Pons (tissue), 1 donor: ENCODE data around the gene SORCS2.

Experiments used
- DNase-seq: peaks from one replicate; pipeline ENCODE4 v3.0.0-alpha.2; 2016; ENCODE audit warnings: low spot score

Gene SORCS2

GRCh38 chr4:7375427-7375826, 183.1 kb downstream of the SORCS2 start:
- peak; percentile 70 for DNase-seq

DNA sequence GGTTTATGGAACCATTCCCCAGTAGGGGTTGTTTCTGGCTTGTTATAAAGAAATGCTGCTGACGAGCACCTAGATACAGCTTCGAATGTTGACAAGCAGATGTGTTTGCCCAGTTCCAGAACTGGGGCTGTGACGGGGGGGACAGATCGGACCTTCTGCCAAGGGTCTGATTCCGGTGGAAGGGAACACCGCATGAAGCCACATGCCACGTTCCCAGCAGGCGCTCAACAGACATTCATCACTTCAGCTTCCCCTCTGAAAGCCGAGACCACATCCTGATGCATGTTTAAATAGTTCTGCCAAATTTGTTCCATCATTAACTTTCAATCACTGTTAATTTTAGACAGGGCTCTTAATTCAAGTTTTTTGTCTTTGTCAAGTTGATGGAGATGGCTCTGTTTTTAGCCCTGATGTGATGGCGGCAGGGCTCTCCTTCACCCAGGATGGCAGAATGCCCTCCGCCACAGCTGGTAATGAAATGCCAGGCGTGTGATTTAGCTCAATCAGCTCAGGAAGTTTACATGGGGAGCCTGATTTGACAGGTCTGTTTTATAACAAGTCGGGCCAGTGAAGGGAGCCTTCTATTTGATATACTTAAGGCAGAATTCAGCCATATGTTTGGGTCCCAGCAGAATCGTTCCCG, 185.0 kb downstream of the SORCS2 start:
- no peak for DNase-seq

DNA sequence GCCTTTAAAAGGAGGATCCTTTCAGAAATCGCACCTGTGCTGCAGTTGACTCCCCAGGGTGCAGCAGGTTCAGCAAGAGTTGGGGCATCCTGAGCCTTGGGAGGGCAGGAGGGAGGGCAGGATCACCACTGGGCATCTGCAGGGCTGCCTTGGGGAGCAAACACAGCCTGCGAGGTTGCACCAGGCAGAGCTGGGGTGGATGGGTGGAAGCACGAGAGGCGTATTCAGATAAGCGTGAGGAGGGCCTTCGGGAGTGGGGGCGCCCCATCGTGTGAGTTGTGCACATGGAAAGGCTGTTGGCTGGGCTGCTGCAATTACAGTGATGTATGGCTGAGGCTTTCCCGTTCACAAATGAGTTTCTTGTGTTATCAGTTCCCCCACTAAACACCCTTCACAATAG, 186.8 kb downstream of the SORCS2 start:
- no peak for DNase-seq

DNA sequence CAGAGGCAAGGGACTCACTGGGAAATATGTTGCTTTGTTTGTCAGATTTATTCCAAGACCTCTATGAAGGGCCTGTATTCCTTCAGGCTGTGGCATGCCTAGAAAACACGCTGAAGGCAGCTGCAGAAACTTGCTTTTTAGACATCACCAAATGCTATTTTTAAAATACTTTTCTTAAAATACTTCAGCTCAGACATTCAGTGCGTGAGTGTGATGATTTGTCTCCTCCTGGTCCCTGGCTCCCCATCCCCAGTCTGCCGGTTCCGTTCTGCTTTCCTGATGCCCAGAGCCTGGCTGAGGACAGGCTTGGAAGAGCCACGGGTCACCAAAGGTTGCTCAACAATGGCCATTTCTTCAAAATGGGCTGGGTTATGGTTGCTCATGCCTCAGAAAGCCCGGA, 187.4 kb downstream of the SORCS2 start:
- DNase-seq, result no peak

GRCh38 chr4:7381221-7381889, 189.0 kb downstream of the SORCS2 start:
- no peak for DNase-seq

DNA sequence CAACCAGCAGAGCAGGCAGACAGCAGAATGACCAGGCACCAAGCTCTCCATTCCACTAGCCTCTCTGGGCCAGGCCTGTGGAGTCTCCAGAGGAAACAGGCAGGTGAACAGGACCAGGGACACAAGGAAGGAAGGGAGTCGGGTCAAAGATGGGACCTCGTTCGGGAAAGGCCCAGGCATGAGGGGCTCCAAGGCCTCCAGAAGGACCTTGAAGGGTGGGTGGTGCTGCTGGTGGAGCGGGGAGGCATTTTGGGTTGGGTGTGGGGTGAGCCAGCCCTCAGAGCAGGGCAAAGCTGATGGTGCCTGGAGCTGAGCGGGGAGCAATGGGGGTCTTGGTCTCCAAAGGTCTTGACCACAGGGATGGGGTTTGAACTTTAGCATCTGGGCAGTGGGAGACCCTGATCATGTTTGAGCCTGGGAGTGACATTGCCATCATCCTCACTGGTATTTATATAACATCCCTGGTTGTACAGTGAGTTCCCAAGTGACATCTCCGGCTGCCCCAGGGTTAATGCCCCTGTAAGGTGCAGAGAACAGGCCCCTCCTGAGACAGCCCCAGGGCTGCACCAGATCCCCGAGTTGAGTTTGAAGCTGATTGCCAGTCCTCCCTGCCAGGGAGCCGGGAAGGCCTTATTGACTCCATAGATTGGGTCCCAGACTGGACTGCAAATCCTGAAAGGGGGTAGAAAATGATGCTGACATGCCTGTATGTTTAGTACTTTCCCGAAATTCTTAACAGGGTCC, 189.7 kb downstream of the SORCS2 start:
- DNase-seq, result no peak

DNA sequence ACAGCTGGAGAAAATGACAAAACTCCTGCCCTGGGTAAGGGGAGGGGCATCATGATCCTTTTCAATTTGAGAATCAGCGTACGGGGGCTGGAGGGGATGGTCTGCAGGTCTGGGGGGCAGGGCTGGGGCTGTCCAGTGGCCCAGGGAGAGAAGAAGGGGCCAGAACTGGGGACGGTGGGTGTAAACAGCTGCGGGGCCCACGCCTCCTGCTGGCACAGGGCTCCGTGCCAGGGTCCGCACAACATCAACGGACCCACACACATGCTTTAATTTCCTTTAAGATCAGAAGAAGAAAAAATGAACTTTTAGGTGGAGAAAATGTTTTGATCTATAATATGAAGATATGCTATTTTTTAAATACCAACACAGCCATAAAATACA, 190.3 kb downstream of the SORCS2 start:
- no peak for DNase-seq

GRCh38 chr4:7383266-7383665, 190.9 kb downstream of the SORCS2 start:
- no peak for DNase-seq

GRCh38 chr4:7384003-7384928, 191.9 kb downstream of the SORCS2 start:
- no peak for DNase-seq

DNA sequence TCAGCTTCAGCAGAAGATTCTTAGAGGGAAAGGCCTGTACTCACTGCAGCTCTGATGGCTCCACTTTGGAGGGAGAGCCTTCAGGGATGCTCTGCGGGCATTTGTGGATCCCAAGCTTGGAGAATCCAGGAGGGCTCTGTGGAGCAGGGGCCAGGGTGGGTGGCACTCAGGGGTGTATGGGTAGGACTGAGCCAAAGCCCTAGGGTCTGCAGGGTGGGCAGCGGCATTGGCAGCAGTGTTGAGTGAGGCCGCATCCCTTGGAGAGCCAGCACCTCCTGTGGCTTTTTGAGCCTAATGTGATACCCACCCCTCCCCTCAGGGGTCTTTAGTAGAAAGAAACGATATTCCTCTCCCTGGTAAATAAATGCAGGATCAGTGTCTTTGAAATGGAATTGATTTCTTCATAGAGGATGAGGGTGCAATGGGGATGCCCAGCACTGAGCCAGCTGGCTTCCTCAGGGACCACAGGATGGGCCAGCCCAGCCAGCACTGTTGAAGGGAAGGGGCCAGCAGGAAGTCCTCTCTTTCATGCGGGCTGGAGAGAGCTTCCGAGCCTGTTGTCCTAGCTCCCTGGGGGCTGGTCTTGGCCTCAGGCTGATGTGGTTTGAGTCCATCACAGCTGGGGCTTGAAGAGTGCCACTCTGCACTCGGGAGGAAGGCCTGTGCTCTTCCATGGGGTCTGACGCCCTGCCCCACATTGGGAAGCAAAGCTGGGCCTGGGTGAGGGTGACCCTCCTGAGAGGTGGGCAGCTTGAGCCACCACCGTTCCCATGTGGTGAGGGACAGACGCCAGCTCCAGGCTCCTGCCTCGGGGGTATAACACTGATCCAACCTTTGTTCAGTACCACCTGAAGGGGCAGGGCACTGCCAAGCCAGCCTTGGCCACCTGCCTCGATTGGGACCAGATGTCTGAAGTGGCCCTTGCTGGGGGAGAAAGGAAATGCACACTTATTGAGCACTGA, 192.9 kb downstream of the SORCS2 start:
- no peak for DNase-seq

DNA sequence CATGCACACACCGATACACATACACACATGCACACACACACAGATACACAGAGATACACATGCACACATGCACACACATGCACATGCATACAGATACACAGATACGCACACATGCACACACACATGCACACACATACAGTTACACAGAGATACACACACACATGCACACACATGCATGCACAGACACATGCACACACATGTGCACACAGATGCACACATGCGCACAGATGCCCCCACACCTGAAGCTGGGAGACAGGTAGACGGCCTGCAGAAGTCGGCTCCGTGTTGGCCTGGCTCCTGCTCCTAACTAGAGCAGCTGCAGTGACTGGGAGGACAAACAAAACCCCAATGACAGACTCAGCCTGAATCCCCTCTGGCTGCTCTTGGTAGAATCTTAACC, 195.6 kb downstream of the SORCS2 start:
- DNase-seq, result no peak

GRCh38 chr4:7388627-7389026, 196.3 kb downstream of the SORCS2 start:
- no peak for DNase-seq

- DNase-seq, result no peak
Measured at GRCh38 chr4:7389101-7389701, 196.9 kb downstream of the SORCS2 start.

DNA sequence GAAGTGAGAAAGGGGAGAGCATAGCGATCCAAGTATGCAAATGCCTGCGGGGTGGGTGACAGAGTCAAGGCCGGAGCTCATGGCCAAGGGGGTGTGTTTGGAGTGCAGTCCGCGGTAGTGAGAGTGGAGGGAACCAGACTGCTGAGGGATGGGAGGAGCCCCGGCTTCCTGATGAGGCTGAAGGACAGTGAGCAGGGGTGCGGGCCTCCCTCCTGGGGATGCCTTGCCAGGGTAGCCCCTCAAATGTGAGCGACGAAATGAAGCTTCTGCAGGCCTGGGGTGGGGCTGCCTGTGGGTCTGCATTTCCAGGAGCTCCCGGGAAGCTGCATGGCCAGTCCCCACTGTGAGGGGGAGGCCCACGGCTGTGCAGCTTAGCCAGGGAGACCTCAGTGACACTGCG, 197.4 kb downstream of the SORCS2 start:
- no peak for DNase-seq

GRCh38 chr4:7390336-7390735, 198.0 kb downstream of the SORCS2 start:
- no peak for DNase-seq

- no peak for DNase-seq
Measured at GRCh38 chr4:7390906-7391636, 198.7 kb downstream of the SORCS2 start.

- DNase-seq, result no peak
Measured at GRCh38 chr4:7391637-7392437, 199.5 kb downstream of the SORCS2 start.

DNA sequence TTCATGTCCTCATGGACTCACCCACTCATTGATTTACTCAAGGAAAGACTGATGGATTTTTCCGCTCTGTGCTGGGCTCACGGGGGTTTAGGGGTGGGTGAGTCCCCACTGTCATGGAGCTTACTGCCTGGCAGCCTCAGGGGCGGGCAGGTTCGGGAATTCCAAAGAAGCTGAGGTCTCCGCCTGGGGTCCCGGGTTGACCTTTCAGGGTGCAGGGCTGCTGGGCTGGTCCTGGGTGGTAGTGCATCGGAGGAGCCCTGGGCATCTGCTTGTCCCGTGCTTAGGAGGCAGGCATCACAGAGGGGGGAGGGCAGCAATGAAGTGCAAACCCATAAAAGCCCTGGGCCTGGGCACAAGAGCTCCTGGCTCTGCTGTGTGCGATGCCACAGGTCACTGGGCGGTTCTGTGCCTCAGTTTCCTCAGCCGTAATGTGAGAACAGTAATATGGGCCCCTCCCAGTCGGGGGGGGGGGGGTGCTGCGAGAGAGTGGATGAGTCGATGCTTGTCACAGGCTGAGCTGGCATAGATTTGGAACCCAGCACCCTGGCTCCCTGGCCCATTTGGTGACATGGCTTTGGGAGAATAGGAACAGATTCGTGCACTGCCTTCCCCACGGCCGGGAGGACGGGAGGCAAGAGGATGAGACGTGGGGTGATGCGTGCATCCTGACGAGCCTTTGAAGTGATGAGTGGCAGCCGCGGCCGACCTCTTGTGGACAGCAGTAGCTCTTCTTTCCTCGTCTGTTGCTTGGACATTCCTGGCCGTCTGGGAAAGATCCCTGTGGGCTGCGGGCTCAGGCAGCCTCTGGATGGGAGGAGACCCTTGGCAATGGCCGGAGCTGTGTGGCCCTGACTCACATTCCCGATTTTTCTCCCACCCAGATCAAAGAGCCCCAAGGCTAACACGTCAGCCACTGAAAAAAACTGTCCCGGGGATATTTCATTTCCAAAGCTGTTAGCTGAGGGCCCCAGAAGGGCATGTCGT, 200.4 kb downstream of the SORCS2 start:
- DNase-seq, result no peak
